Measurements from ENCODE around the gene ADGRG2. TPM values are rescaled to one million over a fixed set of nuclear protein-coding genes. Genes with fewer than 3 reads are reported as not detected.

Gene ADGRG2
- total RNA-seq, 1 experiment from 2014 or later: not detected

DNA sequence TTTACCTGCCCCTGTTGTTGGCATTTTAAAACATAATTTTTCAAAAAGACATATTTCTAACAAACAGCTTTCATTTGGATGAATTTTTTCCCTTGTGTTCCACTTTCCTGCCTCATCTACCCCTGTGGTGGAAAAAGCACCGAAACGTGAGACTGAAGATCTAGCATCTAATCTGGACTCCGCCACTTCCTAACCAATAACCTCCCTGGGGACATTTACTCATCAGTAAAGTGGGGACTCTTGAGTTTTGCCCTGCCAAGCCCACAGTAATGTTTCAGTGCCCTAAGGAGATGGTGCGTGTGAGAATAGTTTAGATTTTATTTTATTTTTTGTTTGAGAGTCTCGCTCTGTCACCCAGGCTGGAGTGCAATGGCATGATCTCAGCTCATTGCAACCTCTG lies 56.7 kb downstream of the ADGRG2 start:
- POLR2A ChIA-PET: no interaction called here
- intact Hi-C loops (cut with micrococcal nuclease): no loop called here
- RAD21 ChIA-PET (ENCODE audit: low non-redundant PET in 1 of 2, low total read pairs in 2 of 2, uncharacterized antibody in 2 of 2, unreplicated experiment in 2 of 2): no interaction called here
- Histone ChIP-seq H2AFZ (ENCODE audit: low read depth, low read length, poor library complexity, severe bottlenecking) (no peak overlapping the region), H3K9me2 (ENCODE audit: insufficient read depth) (no peaks in the 10 kb centered on the region), H3K9me3 (ENCODE audit: control insufficient read depth in 1 of 2, insufficient read depth in 1 of 2, low read depth in 1 of 2, low read length in 2 of 2) (no peaks in the 10 kb centered on the region), H4K20me1 (ENCODE audit: insufficient read depth) (no peaks in the 10 kb centered on the region), H3K27me3 (ENCODE audit: insufficient read depth, low read length) (no peaks in the 10 kb centered on the region), H3K9ac (ENCODE audit: low read length) (no peak overlapping the region), H3K27ac (ENCODE audit: low read depth, low read length) (no peak overlapping the region), H3K4me2 (ENCODE audit: low read length) (no peak overlapping the region), H3K36me3 (ENCODE audit: control insufficient read depth in 1 of 2, insufficient read depth in 2 of 2, low read length in 2 of 2) (no peaks in the 10 kb centered on the region), H3K4me3 (replicated peaks in 1 of 2; ENCODE audit: low read depth in 1 of 2, low read length in 2 of 2) (no peak overlapping the region), H3K4me1 (ENCODE audit: control insufficient read depth in 1 of 2, insufficient read depth in 2 of 2, low read length in 2 of 2) (no peaks in the 10 kb centered on the region), H3K79me2 (ENCODE audit: insufficient read depth, low read length) (no peaks in the 10 kb centered on the region)
- no TSS peak for BruUV-seq (replicated peaks)
- no peak for DNase-seq (ENCODE audit: low read depth, low spot score)
- TF ChIP-seq CEBPB (IDR thresholded peaks at IDR 0.05; ENCODE audit: low read depth): no peak
- CTCF ChIA-PET: no interaction called here
- no peak for ATAC-seq

DNA sequence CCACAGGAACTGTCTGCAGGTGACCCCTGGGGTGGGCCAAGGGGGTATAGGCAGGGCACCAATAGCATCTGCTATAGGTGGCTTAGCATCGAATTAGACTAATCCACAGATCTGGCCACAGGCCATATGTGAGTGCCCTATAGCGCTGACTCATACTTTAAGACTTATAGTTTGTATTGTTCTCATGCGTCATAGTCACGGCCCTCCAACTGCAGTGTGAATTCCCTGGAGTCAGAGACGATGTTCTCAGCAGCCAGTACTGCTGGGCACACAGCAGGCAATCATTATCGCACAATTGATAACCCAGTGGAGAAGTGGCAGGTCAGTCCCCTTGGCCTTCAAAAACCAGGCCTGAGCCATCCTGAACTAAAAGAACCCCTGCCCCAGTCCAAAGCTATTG lies 58.1 kb downstream of the ADGRG2 start:
- Histone ChIP-seq H2AFZ (ENCODE audit: low read depth, low read length, poor library complexity, severe bottlenecking) (no peak overlapping the region), H3K27me3 (ENCODE audit: insufficient read depth, low read length) (no peaks in the 10 kb centered on the region), H3K4me3 (replicated peaks in 1 of 2; ENCODE audit: low read depth in 1 of 2, low read length in 2 of 2) (no peak overlapping the region), H3K4me1 (ENCODE audit: control insufficient read depth in 1 of 2, insufficient read depth in 2 of 2, low read length in 2 of 2) (no peaks in the 10 kb centered on the region), H4K20me1 (ENCODE audit: insufficient read depth) (no peaks in the 10 kb centered on the region), H3K9me2 (ENCODE audit: insufficient read depth) (no peaks in the 10 kb centered on the region), H3K27ac (ENCODE audit: low read depth, low read length) (no peak overlapping the region), H3K79me2 (ENCODE audit: insufficient read depth, low read length) (no peaks in the 10 kb centered on the region), H3K4me2 (ENCODE audit: low read length) (no peak overlapping the region), H3K9ac (ENCODE audit: low read length) (no peak overlapping the region), H3K36me3 (ENCODE audit: control insufficient read depth in 1 of 2, insufficient read depth in 2 of 2, low read length in 2 of 2) (no peaks in the 10 kb centered on the region), H3K9me3 (ENCODE audit: control insufficient read depth in 1 of 2, insufficient read depth in 1 of 2, low read depth in 1 of 2, low read length in 2 of 2) (no peaks in the 10 kb centered on the region)
- ChIA-PET RAD21 (ENCODE audit: low non-redundant PET in 1 of 2, low total read pairs in 2 of 2, uncharacterized antibody in 2 of 2, unreplicated experiment in 2 of 2) (no interaction called here), CTCF (no interaction called here), POLR2A (no interaction called here)
- intact Hi-C loops (cut with micrococcal nuclease): no loop called here
- no peak for DNase-seq (ENCODE audit: low read depth, low spot score)
- TF ChIP-seq ZNF274 (IDR thresholded peaks at IDR 0.05; ENCODE audit: low read depth, low read length) (no peak), YY1 (IDR thresholded peaks at IDR 0.05; ENCODE audit: extremely low read depth, insufficient replicate concordance, low read depth, low read length) (no peak), EZH2phosphoT487 (IDR thresholded peaks at IDR 0.05; ENCODE audit: borderline replicate concordance) (no peak), RAD21 (IDR thresholded peaks at IDR 0.05; ENCODE audit: low read depth) (no peak), SIN3A (IDR thresholded peaks at IDR 0.05; ENCODE audit: low read depth) (no peak), JUND (IDR thresholded peaks at IDR 0.05) (no peak), EGR1 (IDR thresholded peaks at IDR 0.05; ENCODE audit: low read depth) (no peak)
- TF ChIP-seq, protein P1, sequence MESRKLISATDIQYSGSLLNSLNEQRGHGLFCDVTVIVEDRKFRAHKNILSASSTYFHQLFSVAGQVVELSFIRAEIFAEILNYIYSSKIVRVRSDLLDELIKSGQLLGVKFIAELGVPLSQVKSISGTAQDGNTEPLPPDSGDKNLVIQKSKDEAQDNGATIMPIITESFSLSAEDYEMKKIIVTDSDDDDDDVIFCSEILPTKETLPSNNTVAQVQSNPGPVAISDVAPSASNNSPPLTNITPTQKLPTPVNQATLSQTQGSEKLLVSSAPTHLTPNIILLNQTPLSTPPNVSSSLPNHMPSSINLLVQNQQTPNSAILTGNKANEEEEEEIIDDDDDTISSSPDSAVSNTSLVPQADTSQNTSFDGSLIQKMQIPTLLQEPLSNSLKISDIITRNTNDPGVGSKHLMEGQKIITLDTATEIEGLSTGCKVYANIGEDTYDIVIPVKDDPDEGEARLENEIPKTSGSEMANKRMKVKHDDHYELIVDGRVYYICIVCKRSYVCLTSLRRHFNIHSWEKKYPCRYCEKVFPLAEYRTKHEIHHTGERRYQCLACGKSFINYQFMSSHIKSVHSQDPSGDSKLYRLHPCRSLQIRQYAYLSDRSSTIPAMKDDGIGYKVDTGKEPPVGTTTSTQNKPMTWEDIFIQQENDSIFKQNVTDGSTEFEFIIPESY (IDR thresholded peaks at IDR 0.05; ENCODE audit: extremely low read depth, insufficient replicate concordance, low read length): no peak
- TF ChIP-seq, protein P2, sequence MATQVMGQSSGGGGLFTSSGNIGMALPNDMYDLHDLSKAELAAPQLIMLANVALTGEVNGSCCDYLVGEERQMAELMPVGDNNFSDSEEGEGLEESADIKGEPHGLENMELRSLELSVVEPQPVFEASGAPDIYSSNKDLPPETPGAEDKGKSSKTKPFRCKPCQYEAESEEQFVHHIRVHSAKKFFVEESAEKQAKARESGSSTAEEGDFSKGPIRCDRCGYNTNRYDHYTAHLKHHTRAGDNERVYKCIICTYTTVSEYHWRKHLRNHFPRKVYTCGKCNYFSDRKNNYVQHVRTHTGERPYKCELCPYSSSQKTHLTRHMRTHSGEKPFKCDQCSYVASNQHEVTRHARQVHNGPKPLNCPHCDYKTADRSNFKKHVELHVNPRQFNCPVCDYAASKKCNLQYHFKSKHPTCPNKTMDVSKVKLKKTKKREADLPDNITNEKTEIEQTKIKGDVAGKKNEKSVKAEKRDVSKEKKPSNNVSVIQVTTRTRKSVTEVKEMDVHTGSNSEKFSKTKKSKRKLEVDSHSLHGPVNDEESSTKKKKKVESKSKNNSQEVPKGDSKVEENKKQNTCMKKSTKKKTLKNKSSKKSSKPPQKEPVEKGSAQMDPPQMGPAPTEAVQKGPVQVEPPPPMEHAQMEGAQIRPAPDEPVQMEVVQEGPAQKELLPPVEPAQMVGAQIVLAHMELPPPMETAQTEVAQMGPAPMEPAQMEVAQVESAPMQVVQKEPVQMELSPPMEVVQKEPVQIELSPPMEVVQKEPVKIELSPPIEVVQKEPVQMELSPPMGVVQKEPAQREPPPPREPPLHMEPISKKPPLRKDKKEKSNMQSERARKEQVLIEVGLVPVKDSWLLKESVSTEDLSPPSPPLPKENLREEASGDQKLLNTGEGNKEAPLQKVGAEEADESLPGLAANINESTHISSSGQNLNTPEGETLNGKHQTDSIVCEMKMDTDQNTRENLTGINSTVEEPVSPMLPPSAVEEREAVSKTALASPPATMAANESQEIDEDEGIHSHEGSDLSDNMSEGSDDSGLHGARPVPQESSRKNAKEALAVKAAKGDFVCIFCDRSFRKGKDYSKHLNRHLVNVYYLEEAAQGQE (IDR thresholded peaks at IDR 0.05; ENCODE audit: low read depth): no peak
- TF ChIP-seq, protein P3, sequence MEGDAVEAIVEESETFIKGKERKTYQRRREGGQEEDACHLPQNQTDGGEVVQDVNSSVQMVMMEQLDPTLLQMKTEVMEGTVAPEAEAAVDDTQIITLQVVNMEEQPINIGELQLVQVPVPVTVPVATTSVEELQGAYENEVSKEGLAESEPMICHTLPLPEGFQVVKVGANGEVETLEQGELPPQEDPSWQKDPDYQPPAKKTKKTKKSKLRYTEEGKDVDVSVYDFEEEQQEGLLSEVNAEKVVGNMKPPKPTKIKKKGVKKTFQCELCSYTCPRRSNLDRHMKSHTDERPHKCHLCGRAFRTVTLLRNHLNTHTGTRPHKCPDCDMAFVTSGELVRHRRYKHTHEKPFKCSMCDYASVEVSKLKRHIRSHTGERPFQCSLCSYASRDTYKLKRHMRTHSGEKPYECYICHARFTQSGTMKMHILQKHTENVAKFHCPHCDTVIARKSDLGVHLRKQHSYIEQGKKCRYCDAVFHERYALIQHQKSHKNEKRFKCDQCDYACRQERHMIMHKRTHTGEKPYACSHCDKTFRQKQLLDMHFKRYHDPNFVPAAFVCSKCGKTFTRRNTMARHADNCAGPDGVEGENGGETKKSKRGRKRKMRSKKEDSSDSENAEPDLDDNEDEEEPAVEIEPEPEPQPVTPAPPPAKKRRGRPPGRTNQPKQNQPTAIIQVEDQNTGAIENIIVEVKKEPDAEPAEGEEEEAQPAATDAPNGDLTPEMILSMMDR (IDR thresholded peaks at IDR 0.05 in 2 of 3, conservative IDR thresholded peaks at IDR 0.05 in 1 of 3; ENCODE audit: borderline replicate concordance in 1 of 3, insufficient read depth in 1 of 3, low read depth in 2 of 3, low read length in 2 of 3): no peak
- no peak for ATAC-seq
- BruUV-seq (replicated peaks): no TSS peak

Measured in HCT116 (cell line).